Endometrium (tissue), 2 donors: ENCODE measurements around the gene WDR90.

Experiments
- FAIRE-seq: peaks from 2 replicates; lab custom pipeline; 2012; peaks lifted over from hg19 to GRCh38; lab: Jason Lieb, UNC
- donor health status: control.
- donor health status: control.

WDR90 gene

DNA sequence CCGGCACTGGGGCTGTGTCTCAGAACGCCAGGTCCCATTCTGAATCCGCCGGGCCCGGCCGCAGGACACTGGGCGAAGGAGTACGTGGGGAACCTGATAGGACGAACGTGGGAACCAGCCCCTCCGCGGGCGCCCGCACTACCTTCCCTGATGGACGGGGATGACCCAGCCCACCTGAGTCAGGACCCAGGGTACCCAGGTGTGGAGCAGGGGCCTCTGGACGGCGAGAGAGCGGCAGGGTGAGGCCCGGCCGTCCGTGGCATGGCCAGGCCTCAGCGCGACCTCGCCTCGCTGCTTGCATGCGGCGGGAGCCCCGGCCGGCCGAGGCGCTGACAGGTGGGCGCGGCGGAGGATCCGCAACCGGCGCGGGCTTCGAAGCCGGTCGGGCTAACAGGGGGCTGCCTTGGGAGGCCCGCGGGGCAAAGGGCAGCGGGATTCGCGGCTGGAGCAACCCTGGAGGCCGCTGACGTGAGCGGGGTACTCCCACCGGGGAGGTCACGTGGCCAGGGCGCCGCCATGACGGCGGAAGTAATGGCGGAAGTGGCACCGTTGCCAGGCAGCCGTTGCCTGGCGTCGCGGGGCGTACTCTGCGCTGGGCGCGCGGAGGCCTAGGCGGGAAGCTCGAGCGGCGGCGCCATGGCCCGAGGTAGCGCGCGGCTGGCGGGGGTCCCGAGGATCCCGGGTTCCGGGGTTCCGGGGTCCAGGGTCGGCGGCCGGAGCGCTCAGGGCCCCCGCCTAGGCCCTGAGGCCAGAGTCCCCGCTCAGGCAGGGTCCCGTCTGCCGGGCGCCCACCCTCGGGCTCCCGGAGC is at the start of gene WDR90:
Gene WDR90 (plus strand): TSS at position 585 of the 809 bp plus-strand sequence. CDS start 52 bp downstream, at position 637.
- no peak for FAIRE-seq

DNA sequence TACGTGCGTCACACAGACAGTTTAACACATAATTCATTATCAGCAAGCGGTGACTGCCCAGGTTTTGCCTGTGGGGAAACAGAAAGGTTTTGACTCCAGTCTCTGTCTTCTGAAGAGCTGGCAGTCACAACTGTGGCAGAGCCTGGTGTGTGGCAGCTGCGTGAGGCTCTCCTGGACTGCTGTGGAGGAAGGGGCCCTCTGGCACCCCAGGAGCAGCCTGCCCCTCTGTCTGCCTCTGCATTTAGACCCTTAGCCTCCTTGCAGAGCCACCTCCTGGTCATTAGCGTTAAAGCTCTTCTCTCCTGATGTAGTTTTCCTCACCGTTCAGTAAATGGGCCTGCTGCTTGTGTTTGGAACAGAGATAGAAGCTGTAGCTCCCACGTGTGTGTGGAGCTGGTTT is 48.4 kb upstream of the WDR90 start:
- no peak for FAIRE-seq

DNA sequence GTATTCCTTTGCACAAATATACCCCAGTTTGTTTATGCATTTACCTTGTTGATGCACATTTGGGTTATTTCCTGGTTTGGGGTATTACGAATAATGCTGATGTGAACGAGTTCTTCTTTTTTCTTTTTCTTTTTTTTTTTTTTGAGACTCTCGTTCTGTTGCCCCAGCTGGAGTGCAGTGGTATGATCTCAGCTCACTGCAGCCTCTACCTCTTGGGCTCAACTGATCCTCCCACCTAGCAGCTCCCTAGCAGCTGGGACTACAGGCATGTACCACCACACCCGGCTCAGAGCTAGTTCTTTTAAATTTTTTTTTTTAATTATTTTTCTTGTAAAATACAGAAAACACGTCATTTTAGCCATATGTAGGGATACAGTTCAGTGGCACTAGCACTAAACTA is 45.2 kb upstream of the WDR90 start:
- FAIRE-seq = no peak

DNA sequence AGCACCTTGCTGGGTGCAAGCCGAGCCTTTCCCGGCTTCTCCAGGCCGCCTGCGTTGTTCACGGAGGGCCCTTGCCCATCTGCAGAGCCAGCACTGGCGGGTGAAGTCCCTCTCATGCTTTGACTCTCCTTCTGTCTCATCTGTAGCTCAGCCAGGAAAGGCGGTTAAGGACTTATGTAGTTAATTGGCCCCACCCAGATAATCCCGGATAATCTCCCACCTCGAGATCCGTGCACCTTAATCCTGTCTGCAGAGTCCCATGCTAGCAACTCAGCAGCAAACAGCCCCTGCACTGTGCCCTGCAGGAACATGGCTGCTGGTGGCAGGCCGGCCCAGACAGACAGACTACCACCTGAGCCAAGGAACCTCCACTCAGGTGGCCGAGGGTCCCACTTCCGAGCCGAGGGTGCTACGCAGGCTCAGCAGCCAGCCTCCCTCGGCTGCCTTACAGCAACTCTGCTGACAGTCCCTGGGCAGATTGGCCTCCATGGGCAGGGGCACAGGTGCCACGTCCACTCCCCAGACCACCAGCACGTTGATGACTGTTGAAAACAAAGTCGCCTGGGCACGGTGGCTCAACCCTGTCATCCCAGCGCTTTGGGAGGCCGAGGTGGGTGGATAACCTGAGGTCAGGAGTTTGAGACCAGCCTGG is 42.4 kb upstream of the WDR90 start:
- FAIRE-seq = no peak

DNA sequence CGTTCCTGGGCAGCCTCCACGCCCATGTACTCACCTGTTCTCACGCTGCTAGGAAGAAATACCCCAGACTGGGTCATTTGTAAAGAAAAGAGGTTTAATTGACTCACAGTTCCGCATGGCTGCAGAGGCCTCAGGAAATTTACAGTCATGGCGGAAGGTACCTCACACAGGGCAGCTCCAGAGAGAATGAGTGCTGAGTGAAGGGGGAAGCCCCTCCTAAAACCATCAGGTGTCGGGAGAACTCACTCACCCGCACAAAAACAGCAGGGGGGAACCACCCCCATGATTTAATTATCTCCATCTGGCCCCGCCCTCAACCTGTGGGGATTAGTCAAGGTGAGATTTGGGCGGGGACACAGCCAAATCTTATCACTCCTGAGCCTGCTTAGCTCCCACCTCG is 41.1 kb upstream of the WDR90 start:
- no peak for FAIRE-seq

DNA sequence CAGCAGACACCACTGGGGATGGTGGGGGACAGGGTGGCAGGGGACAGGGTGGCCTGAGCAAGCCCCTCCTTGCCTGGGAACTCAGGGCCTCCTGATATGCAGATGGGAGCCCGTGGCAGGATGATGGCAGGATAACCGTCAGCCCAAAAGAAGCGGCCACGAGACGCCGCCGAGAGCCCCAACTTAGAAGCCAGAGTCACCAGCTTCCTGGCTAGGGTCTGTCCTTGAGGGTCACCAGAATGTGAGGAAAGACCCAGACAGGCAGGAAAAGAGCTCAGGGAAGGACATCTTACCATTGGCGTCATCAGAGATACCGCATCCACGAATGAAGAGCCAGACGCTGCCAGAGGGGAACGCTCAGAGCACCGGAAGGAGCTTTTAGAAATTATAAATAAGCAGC is 39.8 kb upstream of the WDR90 start:
- no peak for FAIRE-seq

DNA sequence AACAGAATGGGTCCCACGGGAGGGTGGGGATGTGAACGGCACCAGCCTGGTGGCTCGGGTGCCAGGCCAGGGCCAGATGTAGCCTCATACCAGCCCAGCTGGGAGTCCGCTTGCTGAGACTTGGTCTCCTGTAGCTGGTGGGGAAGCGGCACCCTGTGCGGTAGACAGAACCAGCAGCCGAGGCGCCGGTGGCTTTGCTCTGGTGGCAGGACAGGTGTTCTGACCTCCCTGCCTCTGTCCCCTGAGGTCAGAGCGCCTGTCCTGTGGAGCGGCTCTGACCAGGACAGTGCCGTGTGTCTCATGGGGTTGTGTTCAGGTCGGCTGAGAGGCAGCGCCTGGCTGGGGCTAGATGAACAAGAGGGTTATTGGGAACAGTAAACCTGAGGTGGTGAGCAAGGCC is 39.2 kb upstream of the WDR90 start:
- FAIRE-seq = no peak

DNA sequence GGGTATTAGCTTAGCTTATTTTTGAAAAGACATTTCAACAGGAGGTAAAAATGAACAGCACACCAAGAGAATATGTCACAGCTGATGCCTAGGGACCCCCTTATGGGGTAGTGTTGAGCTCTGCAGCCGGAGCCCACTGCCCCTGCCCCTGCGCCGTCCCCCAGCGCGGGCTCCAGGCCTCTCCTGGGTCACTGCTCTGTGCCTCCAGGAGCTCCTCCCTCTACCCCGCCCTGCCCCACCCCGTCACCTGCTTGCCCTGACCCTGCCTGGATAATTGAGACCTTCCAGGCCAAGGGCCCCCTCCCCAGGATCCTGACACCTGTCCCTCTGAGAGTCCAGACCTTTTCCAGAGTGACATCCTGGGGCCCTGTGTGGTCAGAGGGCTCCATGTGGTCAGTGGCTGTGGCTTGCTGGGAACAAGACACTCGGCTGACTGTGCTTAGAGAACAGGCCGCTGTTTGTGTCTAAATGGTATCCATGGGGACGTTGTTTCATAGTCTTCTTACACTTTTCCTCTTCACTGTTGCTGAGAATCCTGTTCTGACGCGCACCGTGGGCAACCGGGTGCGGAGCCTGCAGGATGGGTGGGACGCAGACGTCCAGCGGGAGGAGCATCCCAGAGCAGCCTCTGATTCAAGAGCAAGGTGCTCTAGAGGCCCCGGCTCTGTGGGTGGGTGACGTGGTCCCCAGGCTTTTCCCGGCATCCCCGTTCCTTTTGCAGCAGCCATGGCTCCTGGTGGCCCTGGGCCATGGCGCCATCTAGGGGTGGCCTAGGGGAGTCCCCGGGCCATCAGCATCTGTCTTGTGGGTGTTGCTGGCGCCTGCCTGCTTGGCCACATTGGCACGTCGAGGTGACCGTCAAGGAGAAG is 38.4 kb upstream of the WDR90 start:
- no peak for FAIRE-seq

DNA sequence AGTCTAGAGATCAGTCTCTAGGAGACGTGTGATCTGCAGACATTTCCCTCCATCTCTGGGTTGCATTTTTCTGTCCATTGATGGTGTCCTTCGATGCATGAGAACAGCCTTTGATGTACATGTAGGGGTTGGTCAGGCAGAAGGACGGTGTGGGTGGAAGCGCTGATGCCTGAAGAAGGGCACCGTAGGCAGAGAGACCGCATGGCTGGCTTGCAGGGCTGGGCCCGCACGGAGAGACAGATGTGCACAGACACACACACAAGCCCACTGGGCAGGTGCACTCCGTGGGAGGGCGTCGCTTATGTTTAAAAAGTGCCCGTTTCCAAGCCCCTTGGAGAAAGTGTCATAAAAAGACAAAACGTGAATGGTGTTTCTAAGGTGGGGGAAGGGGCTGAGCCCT is 34.0 kb upstream of the WDR90 start:
- no peak for FAIRE-seq

DNA sequence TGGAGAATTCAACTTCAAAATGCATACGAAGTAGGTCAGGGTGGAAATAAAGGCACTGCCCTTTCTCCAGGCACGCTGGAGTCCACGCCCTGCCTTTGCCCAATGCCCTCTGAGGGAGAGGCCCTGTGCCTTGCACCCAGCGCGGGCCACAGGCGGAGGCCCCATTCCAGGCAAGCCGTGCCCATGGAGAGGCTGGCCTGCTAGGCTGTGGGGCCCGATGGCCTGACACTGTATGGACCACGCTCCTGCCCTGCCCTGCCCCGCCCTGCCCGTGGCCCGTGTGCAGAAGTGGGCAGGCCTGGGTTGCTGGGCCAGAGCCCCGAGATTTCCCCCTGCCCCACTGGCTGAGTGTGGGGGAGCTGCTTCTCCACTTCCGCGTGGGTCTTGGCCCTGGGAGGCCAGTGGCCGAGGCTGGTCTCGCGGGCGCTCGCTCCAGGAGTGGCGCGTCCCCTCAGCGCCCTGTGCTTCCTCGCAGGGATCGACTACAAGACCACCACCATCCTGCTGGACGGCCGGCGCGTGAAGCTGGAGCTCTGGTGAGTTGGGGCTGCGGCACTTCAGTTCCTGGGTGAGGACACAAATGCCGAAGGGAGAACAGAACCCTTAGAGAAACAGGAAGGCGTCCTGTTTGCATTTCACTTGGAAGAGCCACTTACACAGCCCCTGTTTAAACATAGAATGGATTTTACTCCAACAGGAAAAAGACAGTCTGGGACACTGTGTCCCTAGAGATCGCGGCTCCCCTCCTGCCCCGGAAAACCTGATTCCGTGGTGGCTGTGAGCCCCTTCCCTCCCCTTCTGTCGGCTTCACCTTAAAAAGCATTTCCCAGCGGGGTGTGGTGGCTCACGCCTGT is 32.2 kb upstream of the WDR90 start:
- FAIRE-seq = no peak

DNA sequence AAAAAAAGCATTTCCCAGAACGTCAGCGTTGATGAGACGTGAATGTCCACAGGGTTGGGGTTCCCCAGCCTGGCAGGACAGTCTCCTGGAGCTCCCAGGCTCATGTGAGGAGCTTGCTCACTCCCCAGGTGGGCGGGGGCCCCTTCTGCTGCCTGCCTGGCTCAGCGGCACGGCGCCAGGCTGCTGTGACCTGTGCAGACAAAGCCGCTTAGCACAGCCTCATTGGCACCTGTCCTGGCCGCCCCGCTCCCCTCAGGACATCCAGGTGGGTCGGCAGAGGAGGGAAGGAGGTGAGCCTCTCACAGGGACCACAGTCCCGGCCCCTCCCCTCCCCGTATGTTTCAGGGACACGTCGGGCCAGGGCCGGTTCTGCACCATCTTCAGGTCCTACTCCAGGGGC is 31.3 kb upstream of the WDR90 start:
- no peak for FAIRE-seq

DNA sequence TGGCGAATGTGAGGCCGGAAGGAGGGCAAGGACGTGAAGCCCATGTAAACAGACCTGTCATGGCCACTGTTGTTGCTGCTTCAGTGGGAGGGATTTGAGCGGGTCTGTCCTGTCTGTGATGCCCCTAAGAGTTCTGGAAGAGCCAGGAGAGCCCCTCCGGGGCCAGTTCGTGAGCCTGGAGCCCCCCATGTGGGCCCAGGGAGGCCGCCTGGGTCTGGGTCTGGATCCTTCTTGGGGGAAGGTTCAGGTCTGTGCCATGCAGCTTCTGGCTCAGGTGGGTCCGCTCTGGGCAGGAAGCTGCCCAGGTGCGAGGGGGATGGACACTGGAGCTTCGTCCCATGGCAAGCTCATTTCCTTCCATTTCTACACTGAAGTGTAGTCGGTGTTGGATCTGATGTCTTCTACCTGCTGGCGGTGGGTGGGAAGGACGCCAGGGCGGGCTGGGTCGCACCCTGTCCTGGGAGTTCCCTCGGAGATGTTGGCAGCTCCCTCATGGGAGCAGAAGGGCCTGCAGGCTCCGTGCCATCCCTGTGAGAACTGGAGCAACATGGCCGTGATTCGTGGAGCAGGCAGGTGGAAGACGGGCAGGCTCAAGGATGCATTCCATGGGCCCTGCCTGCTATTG is 29.6 kb upstream of the WDR90 start:
- no peak for FAIRE-seq

DNA sequence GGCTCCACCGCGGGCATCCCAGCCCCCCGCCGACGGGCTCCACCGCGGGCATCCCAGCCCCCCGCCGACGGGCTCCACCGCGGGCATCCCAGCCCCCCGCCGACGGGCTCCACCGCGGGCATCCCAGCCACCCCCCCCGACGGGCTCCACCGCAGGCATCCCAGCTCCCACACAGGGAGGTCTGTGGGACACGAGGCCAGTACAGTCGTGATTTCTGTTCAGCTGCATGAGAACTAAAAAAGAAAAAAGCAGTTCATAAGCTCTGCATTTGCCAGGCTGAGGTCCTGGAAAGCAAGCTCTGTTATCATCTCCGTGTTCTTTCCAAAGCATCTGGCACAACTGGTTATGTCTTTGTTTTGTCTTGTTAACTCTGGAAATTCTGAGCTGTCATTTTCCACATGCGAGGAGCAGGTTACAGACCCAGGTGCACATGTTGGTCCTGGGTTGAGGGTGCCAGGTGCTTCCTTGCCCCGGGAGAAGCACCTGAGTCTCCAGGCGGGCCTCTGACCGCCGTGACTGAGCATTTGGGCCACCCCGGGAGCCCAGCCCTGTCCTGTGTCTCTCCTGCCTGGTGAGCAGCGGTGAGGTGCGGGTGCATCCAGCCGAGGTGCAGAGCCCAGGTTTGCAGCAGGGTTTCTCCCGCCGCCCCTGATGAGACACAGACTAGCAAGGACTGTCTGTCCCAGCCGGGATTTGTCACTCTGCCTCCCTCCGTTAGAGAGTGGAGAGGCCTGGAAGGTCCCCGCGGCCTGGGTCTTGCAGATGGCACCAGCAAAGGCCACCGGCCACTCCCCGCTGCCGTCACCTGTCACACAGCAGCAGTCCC is 28.3 kb upstream of the WDR90 start:
- FAIRE-seq = no peak

DNA sequence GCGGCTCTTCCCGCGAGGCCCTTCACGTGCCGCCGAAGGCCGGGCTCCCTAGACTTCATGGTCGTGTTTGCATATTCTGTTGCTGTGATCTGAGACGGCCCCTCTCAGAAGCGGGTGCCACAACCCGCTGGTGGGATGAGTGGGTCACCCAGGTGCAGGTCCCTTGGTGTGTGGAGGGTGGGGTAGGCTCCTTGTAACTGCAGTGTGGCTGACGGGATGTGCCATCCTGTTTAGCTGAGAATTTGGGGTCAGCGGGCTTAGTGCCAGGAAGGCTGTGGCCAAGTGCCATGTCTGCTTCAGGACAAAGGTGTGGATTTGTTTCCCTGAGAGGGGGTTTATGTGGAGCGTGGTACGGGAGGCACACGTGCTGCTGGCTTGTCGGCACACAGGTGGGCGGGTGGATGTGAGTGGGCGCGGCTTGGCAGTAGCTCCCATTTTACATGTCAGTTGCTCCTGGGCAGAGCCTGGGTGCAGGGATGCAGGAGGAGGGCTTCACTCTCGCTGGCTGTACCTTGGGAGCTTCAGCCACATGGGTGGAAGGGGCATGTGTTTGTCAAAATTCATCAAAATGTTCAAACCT is 27.5 kb upstream of the WDR90 start:
- no peak for FAIRE-seq

DNA sequence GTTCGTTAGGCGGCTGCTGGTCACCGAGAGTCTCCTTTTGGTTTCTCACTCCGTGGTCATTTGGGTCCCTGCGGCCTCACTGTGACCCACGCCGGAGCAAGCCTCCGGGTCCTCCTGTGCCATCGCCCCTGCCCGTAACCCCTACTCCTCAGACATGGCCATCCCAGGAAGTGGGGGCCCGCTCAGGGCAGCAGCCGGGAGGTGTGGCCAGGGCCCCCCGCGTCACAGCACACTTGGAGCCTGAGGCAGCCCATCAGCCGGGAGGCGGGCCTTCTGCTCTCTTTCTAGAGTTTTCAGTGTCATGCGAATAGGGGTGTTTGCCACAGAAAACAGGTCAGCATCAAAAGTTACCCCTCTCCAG is 26.3 kb upstream of the WDR90 start:
- no peak for FAIRE-seq

DNA sequence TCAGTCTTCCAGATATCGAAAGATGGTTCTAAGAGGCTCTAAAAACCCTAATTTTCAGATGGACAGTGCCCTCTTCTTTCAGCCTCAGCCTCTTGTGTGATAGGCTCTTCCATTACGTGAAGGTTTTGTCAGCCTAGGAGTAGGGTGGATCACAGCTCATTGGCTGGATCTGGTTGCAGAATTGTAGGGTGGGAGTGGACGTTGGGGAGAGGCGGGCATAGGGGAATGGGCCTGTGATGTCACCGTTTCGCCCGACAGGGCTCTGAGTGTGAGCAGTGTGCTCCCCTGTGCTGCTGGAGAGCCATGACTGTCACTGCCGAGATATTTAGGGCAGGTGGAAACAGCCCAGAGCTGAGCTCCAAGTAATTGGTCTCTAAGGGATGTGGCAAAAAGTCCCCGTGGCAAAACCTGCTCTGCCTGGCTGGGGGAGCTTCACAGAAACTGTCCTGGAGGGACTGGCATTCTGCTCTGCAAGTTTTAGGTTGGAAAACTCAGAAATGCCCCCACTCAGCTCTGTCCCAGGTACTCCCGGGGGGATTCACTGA is 24.6 kb upstream of the WDR90 start:
- FAIRE-seq = no peak

DNA sequence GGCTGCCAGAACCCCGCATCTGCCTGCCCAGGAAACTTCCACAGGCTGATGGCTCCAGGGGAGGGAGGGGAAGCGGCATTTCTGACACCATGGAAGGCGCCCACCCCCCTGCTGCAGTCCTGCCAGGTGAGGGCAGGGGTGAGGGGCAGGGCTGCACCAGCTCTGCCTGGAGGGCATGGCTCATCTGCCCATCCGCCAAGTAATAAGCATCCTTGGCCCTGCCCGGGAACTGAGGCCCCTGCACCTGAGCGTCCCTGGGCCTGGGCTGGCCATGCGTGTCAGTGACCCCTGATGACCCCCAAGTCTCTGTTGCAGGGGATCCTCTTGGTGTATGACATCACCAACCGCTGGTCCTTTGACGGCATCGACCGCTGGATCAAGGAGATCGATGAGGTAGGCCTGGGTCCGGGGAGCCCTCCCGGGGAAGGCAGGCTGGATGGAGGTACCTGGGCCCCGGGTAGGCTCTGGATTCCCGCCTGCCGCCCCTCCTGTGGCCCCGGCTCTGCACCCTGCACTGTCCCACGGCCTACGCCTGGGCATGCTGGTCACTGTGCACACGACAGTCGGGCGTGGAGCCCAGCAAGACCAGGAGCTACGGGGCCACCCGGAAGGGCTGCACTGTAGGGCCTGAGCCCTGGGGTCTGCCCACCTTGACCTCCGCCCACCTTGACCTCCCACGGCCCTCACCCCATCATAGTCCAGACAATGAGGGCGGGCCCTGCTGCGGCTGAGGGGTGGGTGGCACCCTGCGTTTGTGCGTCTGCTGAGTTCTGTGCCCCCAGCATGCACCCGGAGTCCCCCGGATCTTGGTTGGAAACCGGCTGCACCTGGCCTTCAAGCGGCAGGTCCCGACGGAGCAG is 23.8 kb upstream of the WDR90 start:
- FAIRE-seq = no peak

DNA sequence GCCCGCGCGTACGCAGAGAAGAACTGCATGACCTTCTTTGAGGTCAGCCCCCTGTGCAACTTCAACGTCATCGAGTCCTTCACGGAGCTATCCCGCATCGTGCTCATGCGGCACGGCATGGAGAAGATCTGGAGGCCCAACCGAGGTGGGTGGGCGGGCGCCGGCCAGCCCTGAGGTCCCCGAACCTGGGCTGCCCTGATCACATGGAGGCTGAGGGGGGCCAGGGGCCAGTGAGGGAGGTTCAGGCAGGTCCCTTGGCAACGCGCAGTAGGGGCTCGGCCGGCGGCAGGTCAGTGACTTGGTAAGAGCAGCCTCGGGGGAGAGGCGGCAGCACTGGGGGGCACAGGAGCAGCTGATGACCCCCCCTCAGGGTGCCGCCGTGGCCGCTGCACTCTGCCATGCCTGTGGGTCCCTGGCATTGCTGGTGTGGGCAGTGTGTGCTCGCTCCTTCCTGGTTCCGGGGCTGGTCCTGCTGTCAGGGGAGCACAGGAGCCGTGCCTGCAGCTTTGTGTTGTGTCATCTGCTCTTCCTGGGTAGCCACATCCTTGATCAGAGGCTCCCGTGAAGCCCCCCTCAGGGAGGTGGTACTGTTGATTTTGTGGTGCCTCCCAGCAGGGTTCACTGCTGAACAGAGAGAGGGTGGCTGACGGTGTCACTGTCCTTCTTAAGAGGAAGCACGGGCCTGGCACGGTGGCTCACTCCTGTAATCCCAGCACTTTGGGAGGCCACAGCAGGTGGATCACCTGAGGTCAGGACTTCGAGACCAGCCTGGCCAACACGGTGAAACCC is 23.0 kb upstream of the WDR90 start:
- FAIRE-seq = no peak
